WTC11 (cell line): ENCODE data around the gene MYOD1. TPM values are rescaled to one million over a fixed set of nuclear protein-coding genes. Genes with fewer than 3 reads are reported as not detected.
A peak's percentile ranks its signal among the peaks of the same experiment; 100 is the strongest.

Experiments used
- ATAC-seq: fragments of 200-7000 bp; cut with Tn5 transposase; 2 replicates; pipeline ENCODE4 v1.10.0; 2021; ENCODE audit warnings: mild to moderate bottlenecking, moderate library complexity
- CTCF ChIA-PET: fragments of 300-600 bp; sonication (Branson Sonifier 250); formaldehyde crosslinking; loops from one replicate; lab custom pipeline; 2021; ENCODE audit warnings: antibody characterized with exemption; lab: Charles Lee
- POLR2A ChIA-PET: fragments of 350-600 bp; sonication (Branson Sonifier 250); formaldehyde crosslinking; loops from one replicate; lab custom pipeline; 2021; ENCODE audit warnings: antibody characterized with exemption; lab: Charles Lee
- DNase-seq: peaks from one replicate; pipeline ENCODE4 v3.0.0; 2021; ENCODE audit warnings: low spot score
- H3K27ac Mint-ChIP-seq: 2 replicates; pipeline ENCODE4 v1.8.0; 2021; ENCODE audit warnings: mixed read lengths
- H3K27me3 Mint-ChIP-seq: 2 replicates; pipeline ENCODE4 v1.8.0; 2021; ENCODE audit warnings: low read depth, mild to moderate bottlenecking, moderate library complexity, mixed read lengths
- H3K36me3 Mint-ChIP-seq: 2 replicates; pipeline ENCODE4 v1.8.0; 2021; ENCODE audit warnings: mixed read lengths
- H3K4me1 Mint-ChIP-seq: 2 replicates; pipeline ENCODE4 v1.8.0; 2022; ENCODE audit warnings: mixed read lengths
- H3K4me3 Mint-ChIP-seq: 2 replicates; pipeline ENCODE4 v1.8.0; 2021; ENCODE audit warnings: mild to moderate bottlenecking, moderate library complexity, mixed read lengths
- H3K9me3 Mint-ChIP-seq: 2 replicates; pipeline ENCODE4 v1.8.0; 2021; ENCODE audit warnings: mixed read lengths
- CBFB ChIP-seq: sonication (generic); formaldehyde crosslinking; IDR thresholded peaks from 2 replicates; pipeline ENCODE4 v1.8.1; 2022; ENCODE audit warnings: mild to moderate bottlenecking, low read depth, missing genetic modification reagents
- NFE2L1 ChIP-seq: sonication (generic); formaldehyde crosslinking; IDR thresholded peaks from 2 replicates; pipeline ENCODE4 v1.8.1; 2023; ENCODE audit warnings: missing genetic modification reagents
- NR1H2 ChIP-seq: sonication (generic); formaldehyde crosslinking; IDR thresholded peaks from 2 replicates; pipeline ENCODE4 v1.9.0; 2021; ENCODE audit warnings: mild to moderate bottlenecking, moderate library complexity, missing genetic modification reagents
- ZNF219 ChIP-seq: sonication (generic); formaldehyde crosslinking; IDR thresholded peaks from 2 replicates; pipeline ENCODE4 v1.8.0; 2023; ENCODE audit warnings: missing genetic modification reagents, mild to moderate bottlenecking, borderline replicate concordance
- ZNF416 ChIP-seq: fragments of 250-450 bp; sonication (Bioruptor Pico); IDR thresholded peaks from 2 replicates; pipeline ENCODE4 v1.9.0; 2021; ENCODE audit warnings: mild to moderate bottlenecking, inconsistent platforms
- total RNA-seq: library from RNA; stranded (reverse); gene quantifications from 3 replicates; pipeline ENCODE4 v1.2.3, GENCODE V29; 2021
- TF ChIP-seq, protein P1 (sequence below): sonication (generic); formaldehyde crosslinking; IDR thresholded peaks from 2 replicates; pipeline ENCODE4 v1.8.0; 2022; ENCODE audit warnings: mild to moderate bottlenecking, missing genetic modification reagents
- TF ChIP-seq, protein P2 (sequence below): fragments of 250-450 bp; sonication (Bioruptor Pico); IDR thresholded peaks from 2 replicates; pipeline ENCODE4 v1.9.0; 2021; ENCODE audit warnings: mild to moderate bottlenecking
- TF ChIP-seq, protein P3 (sequence below): sonication (generic); formaldehyde crosslinking; IDR thresholded peaks from 2 replicates; pipeline ENCODE4 v1.8.1; 2023; ENCODE audit warnings: mild to moderate bottlenecking, missing genetic modification reagents, borderline replicate concordance
- TF ChIP-seq, protein P4 (sequence below): sonication (generic); formaldehyde crosslinking; IDR thresholded peaks from 2 replicates; pipeline ENCODE4 v1.8.0; 2023; ENCODE audit warnings: missing genetic modification reagents, mild to moderate bottlenecking, borderline replicate concordance
- TF ChIP-seq, protein P5 (sequence below): sonication (generic); formaldehyde crosslinking; IDR thresholded peaks from 2 replicates; pipeline ENCODE4 v1.8.0; 2022; ENCODE audit warnings: mild to moderate bottlenecking, missing genetic modification reagents

The MYOD1 gene
- total RNA-seq, 1 experiment from 2014 or later, result not detected

DNA sequence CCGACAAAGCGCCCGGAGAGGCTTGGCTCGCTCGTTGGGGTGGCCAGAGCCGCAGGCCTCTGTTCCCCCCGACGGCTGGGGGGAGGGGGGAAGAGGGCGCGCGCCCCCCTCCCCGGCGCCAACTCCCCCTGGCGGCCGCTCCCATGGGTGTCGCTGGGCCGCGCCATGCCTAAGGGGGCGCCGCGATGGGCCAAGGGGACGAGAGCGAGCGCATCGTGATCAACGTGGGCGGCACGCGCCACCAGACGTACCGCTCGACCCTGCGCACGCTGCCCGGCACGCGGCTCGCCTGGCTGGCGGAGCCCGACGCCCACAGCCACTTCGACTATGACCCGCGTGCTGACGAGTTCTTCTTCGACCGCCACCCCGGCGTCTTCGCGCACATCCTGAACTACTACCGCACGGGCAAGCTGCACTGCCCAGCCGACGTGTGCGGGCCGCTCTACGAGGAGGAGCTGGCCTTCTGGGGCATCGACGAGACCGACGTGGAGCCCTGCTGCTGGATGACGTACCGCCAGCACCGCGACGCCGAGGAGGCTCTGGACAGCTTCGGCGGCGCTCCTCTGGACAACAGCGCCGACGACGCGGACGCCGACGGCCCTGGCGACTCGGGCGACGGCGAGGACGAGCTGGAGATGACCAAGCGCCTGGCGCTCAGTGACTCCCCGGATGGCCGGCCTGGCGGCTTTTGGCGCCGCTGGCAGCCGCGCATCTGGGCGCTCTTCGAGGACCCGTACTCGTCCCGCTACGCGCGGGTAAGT is 16.6 kb downstream of the MYOD1 start (continued):
- TF ChIP-seq, protein P1, sequence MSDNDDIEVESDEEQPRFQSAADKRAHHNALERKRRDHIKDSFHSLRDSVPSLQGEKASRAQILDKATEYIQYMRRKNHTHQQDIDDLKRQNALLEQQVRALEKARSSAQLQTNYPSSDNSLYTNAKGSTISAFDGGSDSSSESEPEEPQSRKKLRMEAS (CRISPR knock-in tag), result peak; percentile 99
- TF ChIP-seq, protein P2, sequence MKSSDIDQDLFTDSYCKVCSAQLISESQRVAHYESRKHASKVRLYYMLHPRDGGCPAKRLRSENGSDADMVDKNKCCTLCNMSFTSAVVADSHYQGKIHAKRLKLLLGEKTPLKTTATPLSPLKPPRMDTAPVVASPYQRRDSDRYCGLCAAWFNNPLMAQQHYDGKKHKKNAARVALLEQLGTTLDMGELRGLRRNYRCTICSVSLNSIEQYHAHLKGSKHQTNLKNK (CRISPR knock-in tag), result no peak
- TF ChIP-seq, protein P3, sequence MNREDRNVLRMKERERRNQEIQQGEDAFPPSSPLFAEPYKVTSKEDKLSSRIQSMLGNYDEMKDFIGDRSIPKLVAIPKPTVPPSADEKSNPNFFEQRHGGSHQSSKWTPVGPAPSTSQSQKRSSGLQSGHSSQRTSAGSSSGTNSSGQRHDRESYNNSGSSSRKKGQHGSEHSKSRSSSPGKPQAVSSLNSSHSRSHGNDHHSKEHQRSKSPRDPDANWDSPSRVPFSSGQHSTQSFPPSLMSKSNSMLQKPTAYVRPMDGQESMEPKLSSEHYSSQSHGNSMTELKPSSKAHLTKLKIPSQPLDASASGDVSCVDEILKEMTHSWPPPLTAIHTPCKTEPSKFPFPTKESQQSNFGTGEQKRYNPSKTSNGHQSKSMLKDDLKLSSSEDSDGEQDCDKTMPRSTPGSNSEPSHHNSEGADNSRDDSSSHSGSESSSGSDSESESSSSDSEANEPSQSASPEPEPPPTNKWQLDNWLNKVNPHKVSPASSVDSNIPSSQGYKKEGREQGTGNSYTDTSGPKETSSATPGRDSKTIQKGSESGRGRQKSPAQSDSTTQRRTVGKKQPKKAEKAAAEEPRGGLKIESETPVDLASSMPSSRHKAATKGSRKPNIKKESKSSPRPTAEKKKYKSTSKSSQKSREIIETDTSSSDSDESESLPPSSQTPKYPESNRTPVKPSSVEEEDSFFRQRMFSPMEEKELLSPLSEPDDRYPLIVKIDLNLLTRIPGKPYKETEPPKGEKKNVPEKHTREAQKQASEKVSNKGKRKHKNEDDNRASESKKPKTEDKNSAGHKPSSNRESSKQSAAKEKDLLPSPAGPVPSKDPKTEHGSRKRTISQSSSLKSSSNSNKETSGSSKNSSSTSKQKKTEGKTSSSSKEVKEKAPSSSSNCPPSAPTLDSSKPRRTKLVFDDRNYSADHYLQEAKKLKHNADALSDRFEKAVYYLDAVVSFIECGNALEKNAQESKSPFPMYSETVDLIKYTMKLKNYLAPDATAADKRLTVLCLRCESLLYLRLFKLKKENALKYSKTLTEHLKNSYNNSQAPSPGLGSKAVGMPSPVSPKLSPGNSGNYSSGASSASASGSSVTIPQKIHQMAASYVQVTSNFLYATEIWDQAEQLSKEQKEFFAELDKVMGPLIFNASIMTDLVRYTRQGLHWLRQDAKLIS (CRISPR knock-in tag), result peak; percentile 88; the same call in 1 of the 2 replicates
- TF ChIP-seq ZNF219 (peak; percentile 97), NFE2L1 (CRISPR knock-in tag) (peak; percentile 94)
- TF ChIP-seq, protein P4, sequence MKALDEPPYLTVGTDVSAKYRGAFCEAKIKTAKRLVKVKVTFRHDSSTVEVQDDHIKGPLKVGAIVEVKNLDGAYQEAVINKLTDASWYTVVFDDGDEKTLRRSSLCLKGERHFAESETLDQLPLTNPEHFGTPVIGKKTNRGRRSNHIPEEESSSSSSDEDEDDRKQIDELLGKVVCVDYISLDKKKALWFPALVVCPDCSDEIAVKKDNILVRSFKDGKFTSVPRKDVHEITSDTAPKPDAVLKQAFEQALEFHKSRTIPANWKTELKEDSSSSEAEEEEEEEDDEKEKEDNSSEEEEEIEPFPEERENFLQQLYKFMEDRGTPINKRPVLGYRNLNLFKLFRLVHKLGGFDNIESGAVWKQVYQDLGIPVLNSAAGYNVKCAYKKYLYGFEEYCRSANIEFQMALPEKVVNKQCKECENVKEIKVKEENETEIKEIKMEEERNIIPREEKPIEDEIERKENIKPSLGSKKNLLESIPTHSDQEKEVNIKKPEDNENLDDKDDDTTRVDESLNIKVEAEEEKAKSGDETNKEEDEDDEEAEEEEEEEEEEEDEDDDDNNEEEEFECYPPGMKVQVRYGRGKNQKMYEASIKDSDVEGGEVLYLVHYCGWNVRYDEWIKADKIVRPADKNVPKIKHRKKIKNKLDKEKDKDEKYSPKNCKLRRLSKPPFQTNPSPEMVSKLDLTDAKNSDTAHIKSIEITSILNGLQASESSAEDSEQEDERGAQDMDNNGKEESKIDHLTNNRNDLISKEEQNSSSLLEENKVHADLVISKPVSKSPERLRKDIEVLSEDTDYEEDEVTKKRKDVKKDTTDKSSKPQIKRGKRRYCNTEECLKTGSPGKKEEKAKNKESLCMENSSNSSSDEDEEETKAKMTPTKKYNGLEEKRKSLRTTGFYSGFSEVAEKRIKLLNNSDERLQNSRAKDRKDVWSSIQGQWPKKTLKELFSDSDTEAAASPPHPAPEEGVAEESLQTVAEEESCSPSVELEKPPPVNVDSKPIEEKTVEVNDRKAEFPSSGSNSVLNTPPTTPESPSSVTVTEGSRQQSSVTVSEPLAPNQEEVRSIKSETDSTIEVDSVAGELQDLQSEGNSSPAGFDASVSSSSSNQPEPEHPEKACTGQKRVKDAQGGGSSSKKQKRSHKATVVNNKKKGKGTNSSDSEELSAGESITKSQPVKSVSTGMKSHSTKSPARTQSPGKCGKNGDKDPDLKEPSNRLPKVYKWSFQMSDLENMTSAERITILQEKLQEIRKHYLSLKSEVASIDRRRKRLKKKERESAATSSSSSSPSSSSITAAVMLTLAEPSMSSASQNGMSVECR, result peak; percentile 99
- TF ChIP-seq, protein P5, sequence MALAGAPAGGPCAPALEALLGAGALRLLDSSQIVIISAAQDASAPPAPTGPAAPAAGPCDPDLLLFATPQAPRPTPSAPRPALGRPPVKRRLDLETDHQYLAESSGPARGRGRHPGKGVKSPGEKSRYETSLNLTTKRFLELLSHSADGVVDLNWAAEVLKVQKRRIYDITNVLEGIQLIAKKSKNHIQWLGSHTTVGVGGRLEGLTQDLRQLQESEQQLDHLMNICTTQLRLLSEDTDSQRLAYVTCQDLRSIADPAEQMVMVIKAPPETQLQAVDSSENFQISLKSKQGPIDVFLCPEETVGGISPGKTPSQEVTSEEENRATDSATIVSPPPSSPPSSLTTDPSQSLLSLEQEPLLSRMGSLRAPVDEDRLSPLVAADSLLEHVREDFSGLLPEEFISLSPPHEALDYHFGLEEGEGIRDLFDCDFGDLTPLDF (CRISPR knock-in tag), result peak; percentile 95
- TF ChIP-seq, all 79 proteins: peak for 54

DNA sequence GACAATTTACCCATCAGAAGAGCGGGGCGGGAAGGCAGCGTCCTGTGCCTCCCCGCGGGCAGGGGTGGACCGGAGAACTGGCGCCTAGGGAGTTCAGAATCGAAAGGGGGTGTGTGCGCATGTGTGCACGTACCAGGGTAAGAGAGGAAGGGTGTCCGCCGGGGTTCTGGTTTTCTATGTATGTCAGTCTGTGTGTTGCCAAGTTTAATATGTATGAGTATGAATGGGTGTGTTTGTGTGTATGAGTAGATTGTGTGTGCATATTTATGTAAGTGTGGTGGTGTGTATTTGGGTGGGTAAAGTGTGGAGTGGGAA is 17.2 kb downstream of the MYOD1 start:
- ATAC-seq (no peak), DNase-seq (no peak)
- Mint-ChIP-seq H3K27ac (no peak overlapping the region), H3K9me3 (no peaks in the 10 kb centered on the region), H3K4me3 (no peak overlapping the region), H3K36me3 (no peaks in the 10 kb centered on the region), H3K4me1 (peaks cover 11% of the 10 kb centered on the region), H3K27me3 (peaks cover 29% of the 10 kb centered on the region)
- CTCF ChIA-PET, result interaction anchor here (1.6 to 4.3 kb wide), 5 partner anchors 16 to 241 kb away, joined by 3 to 83 read pairs (median 27); partner anchors contain the start of gene MYOD1
- no peak for TF ChIP-seq ZNF416 (CRISPR knock-in tag)
- no peak for TF ChIP-seq CBFB (CRISPR knock-in tag)
- TF ChIP-seq NR1H2, result no peak
- POLR2A ChIA-PET, result interaction anchor here (1.1 kb wide), 1 partner anchor 9 kb away, joined by 3 read pairs; no protein-coding TSS in a partner anchor
